Chondrocyte (in vitro differentiated cells): ENCODE data around the gene LRRC23. TPM values are rescaled to one million over a fixed set of nuclear protein-coding genes. Genes with fewer than 3 reads are reported as not detected.
"Not testable (repeated sequence)": the region's sequence is repeated elsewhere in the genome, so short reads cannot be mapped to it uniquely, and the experiment has no call there.

Experiments used
- DNase-seq: peaks from one replicate; pipeline ENCODE4 v3.0.0; 2021; ENCODE audit warnings: mixed read lengths, low spot score
- H3K27ac Mint-ChIP-seq: one replicate; pipeline ENCODE4 v1.8.0; 2021; ENCODE audit warnings: mild to moderate bottlenecking, moderate library complexity, mixed read lengths; ENCODE audit not compliant: unreplicated experiment
- H3K27me3 Mint-ChIP-seq: 2 replicates; pipeline ENCODE4 v1.8.0; 2021; ENCODE audit warnings: low read depth, mixed read lengths
- H3K36me3 Mint-ChIP-seq: 2 replicates; pipeline ENCODE4 v1.8.0; 2021; ENCODE audit warnings: low read depth, mixed read lengths
- H3K4me1 Mint-ChIP-seq: 2 replicates; pipeline ENCODE4 v1.8.0; 2021; ENCODE audit warnings: low read depth, mild to moderate bottlenecking, mixed read lengths
- H3K4me3 Mint-ChIP-seq: one replicate; pipeline ENCODE4 v1.8.0; 2021; ENCODE audit warnings: mild to moderate bottlenecking, moderate library complexity, mixed read lengths; ENCODE audit not compliant: unreplicated experiment
- H3K9me3 Mint-ChIP-seq: 2 replicates; pipeline ENCODE4 v1.8.0; 2021; ENCODE audit warnings: low read depth, mixed read lengths
- total RNA-seq: library from RNA; stranded (reverse); gene quantifications from 3 replicates; pipeline ENCODE4 v1.2.1, GENCODE V29; 2021
- TF ChIP-seq, protein P1 (sequence below): fragments of 200-600 bp; sonication (generic); IDR thresholded peaks from 2 replicates; pipeline ENCODE4 v1.5.0; 2021; ENCODE audit warnings: antibody characterized with exemption, mild to moderate bottlenecking, moderate library complexity

Gene LRRC23
- total RNA-seq, 1 donor from 2014 or later, result 6.3 TPM

DNA sequence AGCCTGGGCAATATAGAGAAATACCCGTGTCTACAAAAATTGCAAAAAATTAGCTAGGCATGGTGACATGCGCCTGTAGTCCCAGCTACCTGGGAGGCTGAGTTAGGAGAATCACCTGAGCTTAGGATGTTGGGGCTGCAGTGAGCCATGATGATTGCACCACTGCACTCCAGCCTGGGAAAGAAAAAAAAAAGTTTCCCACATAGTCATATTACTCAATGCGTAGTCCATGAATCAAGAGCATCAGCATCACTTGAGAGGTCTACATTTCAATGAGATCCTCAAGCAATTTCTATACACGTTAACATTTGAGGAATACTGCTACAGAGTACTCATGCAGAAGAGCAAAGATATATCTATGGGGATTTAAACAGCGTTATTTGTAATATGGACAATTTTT, 5.2 kb upstream of the LRRC23 start:
- peaks cover 13% of the 10 kb centered on the region for H3K4me1 Mint-ChIP-seq
- no peaks in the 10 kb centered on the region for H3K9me3 Mint-ChIP-seq
- H3K36me3 Mint-ChIP-seq, result no peaks in the 10 kb centered on the region
- TF ChIP-seq, protein P1, sequence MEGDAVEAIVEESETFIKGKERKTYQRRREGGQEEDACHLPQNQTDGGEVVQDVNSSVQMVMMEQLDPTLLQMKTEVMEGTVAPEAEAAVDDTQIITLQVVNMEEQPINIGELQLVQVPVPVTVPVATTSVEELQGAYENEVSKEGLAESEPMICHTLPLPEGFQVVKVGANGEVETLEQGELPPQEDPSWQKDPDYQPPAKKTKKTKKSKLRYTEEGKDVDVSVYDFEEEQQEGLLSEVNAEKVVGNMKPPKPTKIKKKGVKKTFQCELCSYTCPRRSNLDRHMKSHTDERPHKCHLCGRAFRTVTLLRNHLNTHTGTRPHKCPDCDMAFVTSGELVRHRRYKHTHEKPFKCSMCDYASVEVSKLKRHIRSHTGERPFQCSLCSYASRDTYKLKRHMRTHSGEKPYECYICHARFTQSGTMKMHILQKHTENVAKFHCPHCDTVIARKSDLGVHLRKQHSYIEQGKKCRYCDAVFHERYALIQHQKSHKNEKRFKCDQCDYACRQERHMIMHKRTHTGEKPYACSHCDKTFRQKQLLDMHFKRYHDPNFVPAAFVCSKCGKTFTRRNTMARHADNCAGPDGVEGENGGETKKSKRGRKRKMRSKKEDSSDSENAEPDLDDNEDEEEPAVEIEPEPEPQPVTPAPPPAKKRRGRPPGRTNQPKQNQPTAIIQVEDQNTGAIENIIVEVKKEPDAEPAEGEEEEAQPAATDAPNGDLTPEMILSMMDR, result no peak
- no peaks in the 10 kb centered on the region for H3K27me3 Mint-ChIP-seq
- no peak for DNase-seq
- H3K4me3 Mint-ChIP-seq, result no peak overlapping the region
- no peak overlapping the region for H3K27ac Mint-ChIP-seq

DNA sequence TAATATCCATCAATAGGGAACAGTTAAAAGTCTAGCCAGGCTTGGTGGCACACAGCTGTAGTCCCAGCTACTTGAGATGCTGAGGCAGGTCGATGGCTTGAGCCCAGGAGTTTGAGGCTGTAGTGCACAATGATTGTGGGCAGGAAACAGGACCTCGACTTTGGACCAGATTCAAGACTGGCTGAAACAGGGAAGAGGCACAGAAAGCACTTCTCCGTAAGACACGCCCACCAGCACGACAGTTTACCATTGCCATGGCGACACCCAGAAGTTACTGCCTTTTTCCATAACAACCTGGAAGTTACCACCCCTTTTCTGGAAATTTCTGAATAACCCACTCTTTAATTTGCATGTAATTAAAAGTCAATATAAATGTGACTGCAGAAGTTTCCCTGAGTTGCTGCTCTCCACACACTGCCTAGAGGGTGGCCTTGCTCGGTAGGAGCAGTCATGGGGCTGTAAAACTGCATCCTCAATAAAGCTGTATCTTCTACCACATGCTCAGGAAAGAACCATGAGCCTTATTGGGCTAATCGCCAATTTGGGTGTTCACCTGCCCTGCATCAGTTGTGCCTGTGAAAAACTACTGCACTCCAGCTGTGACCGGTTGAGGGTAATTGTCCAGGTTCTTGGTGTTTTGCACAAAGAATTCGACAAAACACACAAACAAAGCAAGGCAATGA, 4.6 kb upstream of the LRRC23 start:
- Mint-ChIP-seq H3K27ac (no peak overlapping the region), H3K9me3 (no peaks in the 10 kb centered on the region), H3K27me3 (no peaks in the 10 kb centered on the region), H3K36me3 (no peaks in the 10 kb centered on the region), H3K4me3 (no peak overlapping the region), H3K4me1 (peaks cover 13% of the 10 kb centered on the region)
- DNase-seq, result no peak
- TF ChIP-seq, protein P1, result no peak

DNA sequence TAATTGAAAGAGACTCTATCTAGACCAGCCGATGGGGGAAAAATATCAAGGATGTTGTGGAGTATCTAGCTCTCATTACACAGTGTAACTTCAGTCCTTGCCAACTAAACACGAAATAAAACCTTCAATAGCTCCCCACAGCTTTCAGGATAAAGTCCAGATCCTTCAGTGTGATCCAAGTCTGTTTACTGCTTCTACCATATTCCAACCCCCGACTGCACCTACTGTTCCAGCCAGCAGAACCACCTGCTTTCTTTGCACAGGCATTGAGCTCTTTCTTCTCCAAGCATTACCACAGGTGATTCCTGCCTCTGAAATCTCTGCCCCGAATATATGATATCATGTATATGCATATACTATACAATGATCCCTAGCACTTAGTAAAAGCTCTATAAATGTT, 2.2 kb upstream of the LRRC23 start:
- Mint-ChIP-seq H3K27me3 (no peaks in the 10 kb centered on the region), H3K9me3 (no peaks in the 10 kb centered on the region), H3K27ac (no peak overlapping the region), H3K36me3 (no peaks in the 10 kb centered on the region), H3K4me1 (no peaks in the 10 kb centered on the region), H3K4me3 (no peak overlapping the region)
- TF ChIP-seq, protein P1, result no peak
- DNase-seq, result no peak

DNA sequence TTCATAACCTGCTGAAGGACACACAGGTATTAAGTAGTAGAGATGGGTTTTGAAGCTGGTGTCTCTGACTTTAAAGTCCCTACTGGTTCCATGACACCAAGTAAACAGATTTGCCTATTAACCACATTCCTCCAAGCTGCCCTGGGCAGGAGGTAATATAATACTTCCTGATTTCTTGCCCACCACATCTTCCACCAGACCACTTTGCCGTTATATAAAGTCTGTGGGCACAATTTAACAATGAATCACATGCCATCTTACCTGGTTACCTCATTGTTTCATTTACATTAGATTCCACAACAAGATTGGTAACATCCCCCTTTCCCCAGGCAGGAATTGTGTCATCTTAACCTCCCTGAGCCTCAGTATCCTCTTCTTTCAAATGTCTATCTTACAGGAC, 900 bp upstream of the LRRC23 start:
- TF ChIP-seq, protein P1, result no peak
- no peak overlapping the region for H3K4me3 Mint-ChIP-seq
- no peak for DNase-seq
- no peaks in the 10 kb centered on the region for H3K27me3 Mint-ChIP-seq
- no peaks in the 10 kb centered on the region for H3K4me1 Mint-ChIP-seq
- H3K9me3 Mint-ChIP-seq, result no peaks in the 10 kb centered on the region
- peak overlapping the region; percentile 45 for H3K27ac Mint-ChIP-seq
- H3K36me3 Mint-ChIP-seq, result no peaks in the 10 kb centered on the region

DNA sequence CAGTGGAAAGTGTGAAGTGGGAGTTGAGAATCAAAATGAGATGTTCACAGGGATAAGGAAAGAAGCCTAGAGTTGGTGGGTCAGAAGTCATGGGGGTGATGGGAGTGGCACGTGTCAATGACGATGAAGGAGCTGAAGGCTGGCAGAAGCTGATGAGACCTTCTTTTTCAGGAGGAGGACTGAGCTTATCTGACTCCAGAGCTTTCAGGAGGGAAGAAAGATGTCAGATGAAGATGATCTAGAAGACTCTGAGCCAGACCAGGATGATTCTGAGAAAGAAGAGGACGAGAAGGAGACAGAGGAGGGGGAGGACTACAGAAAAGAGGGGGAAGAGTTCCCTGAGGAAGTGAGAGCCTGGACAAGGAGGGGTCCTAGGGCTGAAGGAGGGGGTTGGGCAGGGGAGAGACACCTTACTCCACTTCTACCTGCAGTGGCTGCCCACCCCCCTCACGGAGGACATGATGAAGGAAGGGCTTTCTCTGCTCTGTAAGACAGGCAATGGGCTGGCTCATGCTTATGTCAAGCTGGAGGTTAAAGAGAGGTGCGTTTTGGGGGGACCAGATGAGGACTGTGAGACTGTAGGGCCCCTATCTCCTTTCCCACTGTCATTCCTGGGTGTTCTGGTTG, 905 bp downstream of the LRRC23 start:
- Mint-ChIP-seq H3K4me1 (no peaks in the 10 kb centered on the region), H3K27me3 (no peaks in the 10 kb centered on the region), H3K36me3 (no peaks in the 10 kb centered on the region), H3K27ac (no peak overlapping the region), H3K9me3 (no peaks in the 10 kb centered on the region), H3K4me3 (no peak overlapping the region)
- TF ChIP-seq, protein P1, result no peak
- no peak for DNase-seq

DNA sequence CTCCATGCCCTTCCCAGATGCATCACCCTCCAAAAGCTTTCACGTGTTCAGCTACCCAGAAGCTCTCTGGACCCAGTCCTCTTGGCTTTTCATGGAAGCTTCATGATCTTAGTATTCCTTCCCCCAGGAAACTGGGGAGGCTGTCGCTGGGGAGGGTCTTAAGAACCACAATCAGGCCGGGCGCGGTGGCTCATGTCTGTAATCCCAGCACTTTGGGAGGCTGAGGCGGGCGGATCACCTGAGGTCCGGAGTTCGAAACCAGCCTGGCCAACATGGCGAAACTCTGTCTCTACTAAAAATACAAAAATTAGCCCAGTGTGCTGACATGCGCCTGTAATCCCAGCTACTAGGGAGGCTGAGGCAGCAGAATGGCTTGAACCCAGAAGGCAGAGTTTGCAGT, 3.5 kb downstream of the LRRC23 start:
- not testable (repeated sequence) for H3K4me1 Mint-ChIP-seq, H3K27ac Mint-ChIP-seq, H3K4me3 Mint-ChIP-seq, H3K27me3 Mint-ChIP-seq, H3K9me3 Mint-ChIP-seq, H3K36me3 Mint-ChIP-seq
- peak; percentile 59 for DNase-seq
